HEK293T (cell line): ENCODE results near the gene HS3ST3A1.

Experiments
- FOXA1 ChIP-seq: fragments of 450-650 bp; IDR thresholded peaks from 2 replicates; pipeline ENCODE4 v1.6.1; 2016; ENCODE audit warnings: mild to moderate bottlenecking
- L3MBTL2 ChIP-seq: fragments of 450-650 bp; conservative IDR thresholded peaks from 2 replicates; pipeline ENCODE4 v1.6.1; 2016; ENCODE audit warnings: mild to moderate bottlenecking
- LEF1 ChIP-seq: fragments of 450-650 bp; IDR thresholded peaks from 2 replicates; pipeline ENCODE4 v1.6.1; 2017; ENCODE audit warnings: mild to moderate bottlenecking, borderline replicate concordance
- NFRKB ChIP-seq: fragments of 450-650 bp; IDR thresholded peaks from 2 replicates; pipeline ENCODE4 v1.6.1; 2016; ENCODE audit warnings: mild to moderate bottlenecking, moderate library complexity
- SP1 ChIP-seq: fragments of 450-650 bp; IDR thresholded peaks from 2 replicates; pipeline ENCODE4 v1.6.1; 2017
- TARDBP ChIP-seq: fragments of 450-650 bp; IDR thresholded peaks from 2 replicates; pipeline ENCODE4 v1.6.1; 2016
- ZNF384 ChIP-seq: fragments of 450-650 bp; IDR thresholded peaks from 2 replicates; pipeline ENCODE4 v1.6.1; 2016

GRCh38 chr17:13465678-13466077 is 136.1 kb downstream of the HS3ST3A1 start:
- TF ChIP-seq FOXA1 (no peak), NFRKB (no peak), SP1 (no peak), LEF1 (no peak), L3MBTL2 (no peak), TARDBP (no peak), ZNF384 (no peak)
